ENCODE results near the gene FUT7. TPM values are rescaled to one million over a fixed set of nuclear protein-coding genes. Genes with fewer than 3 reads are reported as not detected.

FUT7 gene
- total RNA-seq, 4 donors from 2014 or later: not detected

DNA sequence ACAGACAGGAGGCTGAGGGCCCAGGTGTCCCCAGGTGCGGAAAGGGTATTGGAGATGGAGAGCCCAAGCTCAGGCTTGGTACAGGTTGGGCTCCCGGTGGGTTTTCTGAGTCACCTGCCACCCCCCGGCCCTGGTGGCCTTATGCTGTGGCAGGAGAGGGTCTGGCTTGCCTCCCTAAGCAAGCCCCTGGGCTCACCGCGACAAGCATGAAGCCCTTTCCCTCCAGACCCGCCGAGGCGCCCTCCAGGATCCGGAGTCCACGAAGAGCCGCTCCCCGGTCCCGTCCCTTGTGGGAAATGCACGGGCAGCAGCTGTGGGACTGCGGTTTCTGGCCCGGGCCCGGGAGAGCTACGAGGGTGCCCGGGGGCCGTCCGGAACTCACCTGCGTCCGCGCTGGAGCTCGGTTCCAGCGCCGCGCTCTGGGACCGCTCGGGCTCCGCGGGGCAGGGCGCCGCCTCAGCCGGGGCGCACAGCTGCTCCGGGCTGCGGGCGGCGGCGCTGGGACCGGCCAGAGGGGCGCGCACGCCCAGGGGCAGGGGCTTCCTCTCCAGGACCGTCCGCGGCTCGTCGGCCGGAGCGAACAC lies 37.7 kb upstream of the FUT7 start:
- no peak for DNase-seq
- Histone ChIP-seq H3K9me3 (no peaks in the 10 kb centered on the region), H3K27me3 (peaks cover 0 to 10% of the 10 kb centered on the region in 2 donors), H3K4me3 (no peak overlapping the region), H3K27ac (no peak overlapping the region), H3K36me3 (no peaks in the 10 kb centered on the region), H3K4me1 (peaks cover 0 to 15% of the 10 kb centered on the region in 2 donors)
- TF ChIP-seq, protein P1, sequence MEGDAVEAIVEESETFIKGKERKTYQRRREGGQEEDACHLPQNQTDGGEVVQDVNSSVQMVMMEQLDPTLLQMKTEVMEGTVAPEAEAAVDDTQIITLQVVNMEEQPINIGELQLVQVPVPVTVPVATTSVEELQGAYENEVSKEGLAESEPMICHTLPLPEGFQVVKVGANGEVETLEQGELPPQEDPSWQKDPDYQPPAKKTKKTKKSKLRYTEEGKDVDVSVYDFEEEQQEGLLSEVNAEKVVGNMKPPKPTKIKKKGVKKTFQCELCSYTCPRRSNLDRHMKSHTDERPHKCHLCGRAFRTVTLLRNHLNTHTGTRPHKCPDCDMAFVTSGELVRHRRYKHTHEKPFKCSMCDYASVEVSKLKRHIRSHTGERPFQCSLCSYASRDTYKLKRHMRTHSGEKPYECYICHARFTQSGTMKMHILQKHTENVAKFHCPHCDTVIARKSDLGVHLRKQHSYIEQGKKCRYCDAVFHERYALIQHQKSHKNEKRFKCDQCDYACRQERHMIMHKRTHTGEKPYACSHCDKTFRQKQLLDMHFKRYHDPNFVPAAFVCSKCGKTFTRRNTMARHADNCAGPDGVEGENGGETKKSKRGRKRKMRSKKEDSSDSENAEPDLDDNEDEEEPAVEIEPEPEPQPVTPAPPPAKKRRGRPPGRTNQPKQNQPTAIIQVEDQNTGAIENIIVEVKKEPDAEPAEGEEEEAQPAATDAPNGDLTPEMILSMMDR (IDR thresholded peaks at IDR 0.05): no peak
- TF ChIP-seq POLR2A (IDR thresholded peaks at IDR 0.05): no peak
- intact Hi-C loops (cut with DNase I; ENCODE audit: low total_unique reads): no loop called here

DNA sequence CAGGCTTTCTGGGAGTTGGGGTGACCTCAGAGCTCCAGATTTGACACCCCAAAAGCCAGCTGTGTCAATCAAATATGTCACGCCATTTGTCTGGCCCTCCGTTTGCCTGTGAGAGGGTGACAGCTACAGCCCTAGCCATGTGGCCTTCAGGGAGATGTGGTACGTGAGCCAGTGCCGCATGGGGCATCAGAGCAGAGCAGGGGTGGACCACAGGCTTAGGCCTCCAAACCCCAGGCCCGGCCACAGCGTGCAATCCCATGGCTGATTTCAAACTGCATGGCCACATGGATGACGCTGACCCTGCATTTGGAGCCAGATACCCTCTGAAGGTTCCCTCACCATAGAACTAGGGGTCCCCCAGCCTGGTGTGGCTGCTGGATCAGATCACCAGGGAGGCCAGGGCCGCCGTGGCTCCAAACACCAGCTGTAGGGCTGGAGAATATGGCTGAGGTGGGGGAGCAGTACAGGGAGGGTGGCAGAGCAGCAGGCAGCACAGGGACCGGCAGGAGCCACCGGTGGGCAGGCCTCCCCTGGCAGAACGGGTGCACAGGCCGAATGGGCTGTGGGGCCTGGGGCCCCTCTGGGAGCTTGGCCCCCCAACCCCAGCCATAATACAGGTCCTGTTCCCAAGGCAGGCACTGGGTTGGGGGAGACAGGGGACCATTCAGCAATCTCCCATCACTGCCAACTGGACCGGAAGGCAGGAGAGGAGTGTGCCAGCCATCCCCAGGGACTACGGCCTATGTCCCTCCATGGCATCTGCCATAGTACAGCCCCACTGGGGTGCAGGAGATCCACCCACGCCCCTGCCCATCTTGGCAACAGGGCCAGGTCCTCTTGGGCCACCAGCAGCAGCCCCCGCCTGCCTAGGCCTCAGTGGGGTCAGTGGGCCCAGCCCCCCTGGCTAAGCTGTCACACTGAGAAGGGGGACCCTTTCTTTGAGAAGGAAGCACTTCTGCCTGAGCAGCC lies 36.9 kb upstream of the FUT7 start:
- no peak overlapping the region for H3K4me3 ChIP-seq
- no peaks in the 10 kb centered on the region for H3K36me3 ChIP-seq
- no peak for DNase-seq
- no peak for TF ChIP-seq POLR2A (IDR thresholded peaks at IDR 0.05)
- TF ChIP-seq, protein P1 (IDR thresholded peaks at IDR 0.05): no peak
- peaks cover 0 to 10% of the 10 kb centered on the region in 2 donors for H3K27me3 ChIP-seq
- H3K9me3 ChIP-seq: no peaks in the 10 kb centered on the region
- H3K27ac ChIP-seq: no peak overlapping the region
- intact Hi-C loops (cut with DNase I; ENCODE audit: low total_unique reads): no loop called here
- H3K4me1 ChIP-seq: peaks cover 0 to 15% of the 10 kb centered on the region in 2 donors

DNA sequence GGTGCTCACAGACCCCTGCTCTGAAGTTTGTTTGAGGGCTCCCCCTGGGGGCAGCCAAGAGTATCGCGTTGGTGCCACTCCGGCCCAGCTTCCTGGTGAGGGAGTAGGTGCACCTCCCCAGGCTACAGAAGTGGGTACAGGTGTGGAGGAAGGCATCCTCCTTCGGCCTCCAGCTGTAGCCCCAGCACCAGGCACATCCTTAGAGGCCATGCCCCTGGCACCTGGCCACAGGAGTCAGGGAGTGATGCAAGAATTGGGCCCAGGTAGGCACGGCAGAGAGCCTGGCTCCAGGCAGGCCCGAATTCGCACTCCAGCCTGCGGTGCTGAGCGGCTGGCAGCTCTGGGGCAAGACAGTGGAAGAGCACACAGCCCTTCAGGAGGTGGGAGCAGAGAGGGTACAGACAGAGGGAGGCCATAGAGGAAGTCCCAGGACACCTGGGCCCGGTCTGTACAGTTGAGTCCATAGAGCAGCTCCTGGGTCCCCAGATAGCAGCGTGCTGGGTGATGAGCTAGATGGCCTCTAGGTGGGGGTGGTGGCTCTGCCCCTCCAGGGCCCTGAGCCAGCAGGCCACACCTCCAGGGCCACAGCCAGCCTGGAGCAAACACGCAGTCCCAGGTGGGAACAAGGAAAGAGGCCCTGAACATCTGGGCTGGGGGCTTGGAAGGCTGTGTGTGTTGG lies 36.1 kb upstream of the FUT7 start:
- no peak for TF ChIP-seq POLR2A (IDR thresholded peaks at IDR 0.05)
- TF ChIP-seq, protein P1 (IDR thresholded peaks at IDR 0.05): peak; percentile 70 to 85 (median 76)
- Histone ChIP-seq H3K4me1 (peaks cover 0 to 15% of the 10 kb centered on the region in 2 donors), H3K36me3 (no peaks in the 10 kb centered on the region), H3K4me3 (no peak overlapping the region), H3K27ac (no peak overlapping the region), H3K27me3 (peaks cover 0 to 10% of the 10 kb centered on the region in 2 donors), H3K9me3 (no peaks in the 10 kb centered on the region)
- peak; percentile 65 to 78 for DNase-seq
- intact Hi-C loops (cut with DNase I; ENCODE audit: low total_unique reads): no loop called here

DNA sequence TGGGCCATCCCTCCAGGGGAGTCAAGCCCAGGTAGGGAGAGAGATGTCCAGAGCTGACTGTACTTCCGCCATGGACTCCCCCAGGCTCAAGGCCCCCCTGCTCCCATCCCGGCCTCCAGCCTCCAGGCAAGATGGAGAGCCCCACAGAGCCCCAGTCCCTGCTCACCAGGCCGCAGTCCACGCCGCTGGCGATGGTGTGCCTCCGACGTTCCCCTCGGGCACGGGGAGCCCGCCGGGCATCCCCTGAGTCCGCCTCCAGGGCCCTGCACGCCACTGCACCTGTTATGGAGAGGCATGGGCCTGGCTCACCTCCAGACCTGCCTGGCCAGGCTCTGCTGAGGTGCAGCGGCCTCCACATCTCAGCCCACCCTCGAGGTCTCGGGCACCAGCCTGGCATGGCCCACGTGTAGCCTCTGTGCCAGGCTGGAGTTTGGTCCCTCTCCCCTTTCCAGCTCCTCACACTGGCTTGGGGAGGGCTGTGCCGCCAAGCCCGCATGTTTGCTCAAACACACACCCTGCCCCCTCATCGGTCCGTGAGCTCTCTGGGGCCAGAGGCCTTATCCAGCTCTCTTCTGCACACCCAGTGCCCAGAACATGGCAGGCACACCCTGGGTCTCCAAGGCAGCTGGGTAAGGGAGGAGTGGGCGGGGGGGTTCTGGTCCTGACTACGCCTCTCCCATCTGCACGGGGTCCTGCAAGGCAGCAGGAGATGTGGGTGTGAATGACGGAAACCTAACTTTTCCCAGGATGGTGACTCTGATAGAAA lies 34.4 kb upstream of the FUT7 start:
- no peak overlapping the region for H3K27ac ChIP-seq
- H3K27me3 ChIP-seq: peaks cover 0 to 10% of the 10 kb centered on the region in 2 donors
- H3K36me3 ChIP-seq: no peaks in the 10 kb centered on the region
- H3K4me3 ChIP-seq: no peak overlapping the region
- DNase-seq: no peak
- H3K4me1 ChIP-seq: peaks cover 0 to 15% of the 10 kb centered on the region in 2 donors
- TF ChIP-seq, protein P1 (IDR thresholded peaks at IDR 0.05): no peak
- no peak for TF ChIP-seq POLR2A (IDR thresholded peaks at IDR 0.05)
- intact Hi-C loops (cut with DNase I; ENCODE audit: low total_unique reads): no loop called here
- H3K9me3 ChIP-seq: no peaks in the 10 kb centered on the region
